Limb (tissue), 2 donors: ENCODE measurements around the gene TNS3.
A peak's percentile ranks its signal among the peaks of the same experiment; 100 is the strongest.

ENCODE experiments used
- DNase-seq, 2 donors: peaks; one replicate each; pipeline ENCODE4 v3.0.0-alpha.2; 2016; ENCODE audit errors: extremely low spot score in 2 of 2

Gene TNS3

DNA sequence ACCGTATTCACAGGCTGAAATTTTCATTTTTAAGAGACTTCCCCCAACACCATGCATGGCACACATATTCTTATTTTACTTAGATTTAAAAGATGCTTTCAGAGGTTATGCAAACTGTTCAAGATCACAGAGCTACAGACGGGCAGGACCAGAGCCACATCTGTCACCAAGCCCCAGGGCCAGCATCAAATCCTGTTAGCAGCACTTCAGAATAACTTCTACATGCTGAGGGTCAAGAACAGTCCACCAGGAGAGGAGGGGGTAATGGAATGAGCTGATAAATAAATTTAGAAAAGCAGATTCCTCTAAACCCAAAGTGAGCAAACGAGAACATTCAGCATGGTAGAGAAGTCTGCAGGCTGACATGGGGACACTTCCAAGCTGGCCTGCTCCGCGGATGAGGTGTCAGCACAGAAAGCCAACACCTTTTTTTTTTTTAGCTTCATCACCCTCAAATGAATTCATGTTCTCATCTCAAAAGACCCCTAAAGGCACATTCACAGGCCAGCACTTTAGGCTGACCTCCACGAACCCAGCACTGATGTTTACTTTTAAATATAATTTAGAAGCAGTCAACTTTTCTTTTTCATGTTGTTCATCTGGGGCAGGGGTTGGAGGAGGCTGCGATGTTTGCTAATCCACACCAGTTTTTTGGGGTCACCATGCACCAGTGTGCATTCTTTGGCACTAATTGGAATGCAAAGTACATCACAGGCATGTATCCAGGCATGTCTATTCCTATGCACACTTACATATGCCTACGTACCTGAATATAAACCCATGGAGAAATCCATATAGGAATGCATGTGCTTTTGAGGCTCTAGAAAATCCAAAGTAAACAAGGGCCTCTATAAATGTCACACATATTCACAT is 249.0 kb downstream of the TNS3 start:
- DNase-seq, result no peak

DNA sequence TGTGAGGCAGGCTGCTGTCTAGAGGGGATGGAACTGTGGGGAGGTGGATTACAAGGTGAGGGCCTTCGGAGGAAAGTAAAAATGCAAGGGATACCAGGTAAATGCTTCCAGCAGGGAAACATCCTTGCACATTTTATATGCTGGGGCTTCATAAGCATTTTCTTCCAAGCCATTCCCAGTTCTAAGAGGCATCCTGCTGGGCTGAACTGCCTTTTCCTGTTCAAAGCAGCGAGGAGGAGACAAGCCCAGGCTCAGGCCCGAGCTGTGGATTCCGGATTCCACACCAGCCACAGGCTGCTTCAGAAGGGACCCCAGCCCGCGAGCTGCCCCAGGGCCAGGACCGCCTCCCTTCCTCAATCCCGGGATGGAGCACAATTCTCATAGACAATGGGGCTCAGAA is 249.7 kb downstream of the TNS3 start:
- no peak for DNase-seq

DNA sequence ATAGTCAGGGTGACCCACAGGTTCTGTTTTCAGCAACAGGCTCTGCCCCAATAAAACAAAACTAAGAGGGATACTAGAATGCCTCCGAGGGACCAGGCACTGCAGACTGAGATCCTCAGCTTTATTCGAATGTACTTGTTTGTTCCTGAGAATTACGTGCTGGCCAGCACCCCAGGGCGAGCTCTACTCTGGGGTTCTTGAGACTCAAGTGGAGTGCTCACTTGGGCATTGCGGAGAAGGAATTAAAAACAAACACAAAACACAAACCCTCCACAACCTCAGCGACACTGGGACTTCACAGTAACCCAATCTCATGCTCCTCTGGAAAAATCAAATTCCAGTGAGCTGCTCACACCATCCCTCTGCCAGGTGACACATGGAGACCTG is 250.7 kb downstream of the TNS3 start:
- no peak for DNase-seq

DNA sequence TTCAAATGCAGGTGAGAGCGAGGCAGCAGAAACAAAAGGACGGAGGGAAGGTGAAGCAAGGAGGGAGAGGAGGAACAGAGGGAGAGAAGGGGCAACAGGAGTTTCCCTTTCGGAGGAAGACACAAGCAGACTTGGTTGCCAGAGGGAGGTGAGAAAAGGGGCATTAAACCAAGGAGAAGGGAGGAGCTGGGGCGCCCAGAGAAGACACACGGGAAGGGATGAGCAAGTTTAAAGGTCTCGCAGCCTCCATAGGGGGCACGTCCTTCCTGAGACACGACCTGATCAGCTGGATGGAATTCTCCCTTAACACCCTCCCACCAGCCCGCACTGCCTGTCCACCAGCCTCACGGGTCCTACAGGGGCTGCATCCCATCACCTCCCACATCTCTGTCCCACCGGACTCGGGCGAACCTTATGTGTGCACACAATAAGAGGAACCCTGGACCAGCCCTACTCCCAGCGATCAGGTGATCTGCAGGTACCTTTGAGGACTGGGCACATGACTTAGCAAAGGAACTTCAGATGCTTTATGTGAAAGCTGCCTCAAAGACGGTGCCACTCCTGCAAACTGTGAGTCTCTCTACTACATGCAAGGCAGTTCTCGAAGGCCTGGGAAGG is 251.2 kb downstream of the TNS3 start:
- DNase-seq, result no peak

DNA sequence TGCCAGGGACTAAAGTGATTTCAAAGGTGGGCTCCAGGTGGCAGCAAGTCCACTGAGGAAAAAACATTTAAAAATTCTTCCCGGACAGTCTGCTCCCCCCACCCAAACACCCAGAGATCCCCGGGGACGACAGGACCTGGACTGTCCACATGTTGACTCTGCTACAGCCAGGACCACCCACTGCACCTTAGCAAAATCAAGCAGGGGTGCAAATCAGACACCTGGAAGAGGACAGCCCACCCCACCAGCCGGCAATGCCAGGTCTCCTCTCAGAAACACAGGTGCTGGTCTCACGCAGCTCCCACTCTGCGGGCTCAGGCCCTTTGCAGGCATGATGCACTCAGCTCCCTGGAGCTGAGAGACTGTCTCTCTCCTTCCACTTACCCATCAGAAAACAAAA is 251.9 kb downstream of the TNS3 start:
- no peak for DNase-seq

DNA sequence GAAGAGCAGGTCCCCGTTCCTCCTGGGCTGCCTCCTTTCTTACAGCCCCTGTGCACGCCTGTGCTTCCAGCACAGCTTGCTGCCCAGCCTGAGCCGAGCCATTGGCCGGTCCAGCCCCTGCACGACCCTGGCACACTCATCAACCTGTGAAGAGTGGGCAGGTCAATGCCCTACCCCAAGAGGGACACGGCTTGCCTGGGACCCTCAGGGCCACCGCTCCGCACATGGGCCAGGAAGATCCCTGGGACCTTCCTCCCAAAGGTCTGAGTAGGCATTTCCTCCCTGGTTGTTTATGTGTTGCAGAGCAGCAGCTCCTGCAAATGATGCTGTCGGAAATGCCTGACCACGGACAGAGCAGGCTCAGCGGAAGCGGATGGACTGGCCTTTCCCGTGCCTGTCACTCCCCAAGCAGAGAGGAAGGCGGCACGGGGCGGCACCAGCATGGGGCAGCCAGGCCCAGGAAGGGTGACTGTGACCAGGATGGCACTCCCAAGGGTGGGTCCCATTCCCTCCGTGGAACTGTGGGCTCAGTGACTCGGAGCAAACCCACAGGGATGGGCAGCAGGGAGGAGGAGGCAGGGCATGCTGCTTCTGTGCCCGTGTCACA is 252.5 kb downstream of the TNS3 start:
- no peak for DNase-seq

DNA sequence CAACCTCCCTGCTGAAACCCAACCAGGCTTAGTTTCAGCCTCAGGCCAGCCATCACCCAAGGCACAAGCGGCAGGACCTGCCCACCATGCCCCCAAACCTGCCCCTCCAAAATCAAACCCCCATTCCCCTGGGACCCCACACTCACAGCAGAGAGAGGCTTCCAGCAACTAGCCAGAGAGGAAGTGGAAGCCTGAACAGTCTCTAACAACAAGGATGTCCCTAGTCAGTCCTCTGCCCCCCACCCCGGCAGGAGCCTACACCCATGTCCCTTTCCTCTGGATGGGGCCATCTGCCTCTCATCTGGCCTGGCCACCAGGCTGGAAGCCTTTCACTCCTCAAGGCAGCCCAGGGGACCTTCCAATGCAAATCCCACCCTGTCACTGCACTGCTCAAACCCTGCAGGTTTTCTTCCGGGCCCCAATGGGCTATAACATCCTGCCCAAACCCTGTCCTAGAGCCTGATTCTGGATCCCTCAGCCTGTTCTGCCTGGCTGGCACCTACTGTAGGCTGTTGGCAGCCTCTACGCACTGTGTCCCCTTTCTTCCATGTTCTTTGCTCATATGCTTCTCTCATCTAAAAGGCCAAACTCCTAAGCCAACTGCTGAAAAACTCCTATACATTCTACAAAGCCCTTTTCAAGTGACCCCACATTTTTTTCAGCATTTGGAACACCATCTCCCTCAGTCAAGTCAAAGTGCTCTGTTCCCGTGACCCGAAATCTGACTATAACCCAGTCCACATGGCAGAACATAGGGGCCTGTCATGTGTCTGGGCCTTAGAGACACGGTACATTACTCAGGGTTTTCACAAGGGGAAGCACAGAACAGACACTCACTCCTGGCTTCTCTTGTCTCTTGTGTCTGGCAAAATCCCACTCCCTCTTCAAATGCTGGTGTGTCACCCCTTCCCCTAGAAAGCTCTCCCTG is 253.3 kb downstream of the TNS3 start:
- no peak for DNase-seq

DNA sequence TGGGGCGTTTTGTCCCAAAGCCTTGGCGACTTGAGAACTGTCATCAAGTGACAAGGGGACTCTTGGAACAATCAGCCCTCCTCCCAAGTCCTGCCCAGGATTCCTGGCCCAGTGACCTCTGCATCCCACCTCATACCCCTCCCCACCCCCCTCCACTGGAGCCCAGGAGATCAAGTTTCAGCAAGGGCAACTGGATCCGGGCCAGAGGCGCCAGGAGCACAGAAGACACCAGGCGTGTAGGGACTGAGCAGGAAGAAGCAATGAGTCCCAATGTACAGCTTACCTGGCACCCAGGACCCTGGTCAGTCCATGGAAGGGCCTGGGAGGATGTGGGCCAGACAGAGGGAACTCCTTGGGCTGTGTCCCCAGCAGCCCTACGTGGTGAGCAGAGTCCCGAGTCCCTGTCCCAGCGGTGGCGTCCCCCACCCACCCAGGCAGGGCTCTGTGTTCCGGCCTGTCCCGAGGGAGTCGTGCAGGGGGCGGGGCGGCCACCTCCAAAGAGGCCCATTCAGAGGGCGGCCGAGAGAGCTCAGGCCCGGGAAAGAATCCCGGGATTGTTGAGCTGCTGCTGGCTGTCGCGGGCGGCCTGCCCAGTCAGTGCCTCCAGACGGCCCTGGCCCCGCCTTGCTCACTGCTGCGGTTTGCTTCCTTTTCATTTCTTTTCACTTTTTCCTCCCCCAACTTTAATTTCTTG is 254.1 kb downstream of the TNS3 start:
- peak; percentile 92 to 93 for DNase-seq

DNA sequence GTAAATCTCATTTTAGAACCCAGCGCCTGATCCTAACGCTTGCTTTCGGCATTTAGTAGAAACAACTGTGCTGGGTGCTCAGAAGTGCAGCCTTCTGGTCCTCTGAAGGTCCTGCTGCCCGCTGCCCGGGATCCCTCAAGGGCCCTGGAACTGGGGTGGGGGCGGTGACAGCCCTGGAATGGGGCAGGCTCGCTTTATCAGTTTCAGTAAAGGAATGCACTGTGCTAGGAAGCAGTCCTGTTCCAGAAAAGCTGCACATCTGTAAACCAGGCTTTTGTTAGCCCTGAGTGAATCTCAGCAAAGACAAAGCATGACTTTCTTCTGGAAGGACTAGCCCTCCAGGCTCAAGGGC is 254.6 kb downstream of the TNS3 start:
- DNase-seq, result no peak

DNA sequence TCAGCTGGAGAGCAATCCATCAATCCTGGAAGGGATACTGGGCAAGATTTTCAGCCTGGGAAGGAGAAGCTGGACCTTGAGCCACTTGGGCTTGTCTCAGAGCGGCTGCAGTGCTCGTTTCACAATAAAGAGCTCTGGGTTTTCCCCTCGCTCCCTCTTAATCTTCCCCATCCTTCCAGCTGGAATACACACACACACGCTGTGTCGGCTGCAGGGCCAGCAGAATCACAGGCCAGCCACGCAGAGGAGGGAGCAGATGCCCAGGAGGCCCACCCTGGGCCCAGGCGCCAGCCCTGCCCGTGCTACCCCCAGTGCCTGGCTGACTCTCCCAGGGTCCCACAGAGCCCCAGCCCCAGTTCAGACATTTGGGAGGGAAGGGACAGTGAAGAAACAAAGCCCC is 255.1 kb downstream of the TNS3 start:
- peak; percentile 45 to 69 for DNase-seq

DNA sequence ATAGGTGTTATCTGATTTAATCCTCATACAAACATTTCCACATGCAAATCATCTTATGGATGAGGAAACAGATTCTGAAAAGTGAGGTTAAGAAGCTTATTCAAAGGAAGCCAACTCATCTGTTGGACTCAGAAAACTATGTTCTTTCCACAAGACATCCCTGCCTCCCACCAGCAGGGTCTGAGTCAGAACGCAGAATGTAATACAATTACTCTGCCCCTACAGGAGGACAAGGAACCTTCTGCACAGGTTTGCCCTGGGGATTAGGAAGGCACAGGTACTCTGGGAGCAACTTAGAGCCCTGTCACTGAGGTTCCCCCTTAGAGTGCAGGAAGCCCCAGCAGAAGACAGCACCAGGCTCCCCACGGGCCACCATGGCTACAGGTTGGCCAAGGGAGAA is 255.7 kb downstream of the TNS3 start:
- no peak for DNase-seq

DNA sequence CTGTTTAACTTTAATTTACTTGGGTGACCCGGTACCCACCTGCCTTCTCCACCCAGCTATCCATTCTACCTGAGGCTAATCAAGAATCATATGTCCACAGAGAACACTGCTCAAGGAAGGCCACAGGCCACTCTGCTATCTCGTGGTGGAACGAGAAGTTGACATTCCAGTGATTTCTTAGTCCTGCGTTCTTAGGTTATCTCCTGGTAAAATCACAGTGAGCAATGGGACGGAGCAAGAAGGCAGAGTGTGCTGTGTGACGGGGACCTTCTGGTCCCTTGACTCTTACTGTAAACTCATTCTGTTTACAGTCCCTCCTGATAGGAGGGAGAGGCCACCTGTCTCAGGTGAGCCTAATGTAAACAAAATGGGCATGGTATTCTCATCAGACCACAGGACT is 256.6 kb downstream of the TNS3 start:
- no peak for DNase-seq

DNA sequence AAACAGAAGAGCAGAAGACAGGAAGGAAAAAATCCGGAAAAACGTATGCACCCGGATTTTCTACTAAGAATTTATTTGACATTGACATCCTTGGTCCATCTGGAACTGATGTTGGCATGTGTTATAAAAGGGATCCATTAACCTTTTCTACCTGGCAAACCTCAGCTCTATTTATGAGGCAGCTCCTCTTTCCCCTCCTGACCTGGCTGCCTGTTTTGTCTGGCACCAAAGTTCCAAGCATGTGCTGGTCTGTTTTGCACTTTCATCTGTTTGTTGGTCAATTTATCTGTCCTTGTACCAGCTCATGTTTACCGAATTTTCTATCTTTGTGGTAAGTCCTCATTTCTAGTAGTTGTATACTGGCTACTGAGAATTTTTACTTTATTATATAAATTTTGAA is 258.0 kb downstream of the TNS3 start:
- no peak for DNase-seq

DNA sequence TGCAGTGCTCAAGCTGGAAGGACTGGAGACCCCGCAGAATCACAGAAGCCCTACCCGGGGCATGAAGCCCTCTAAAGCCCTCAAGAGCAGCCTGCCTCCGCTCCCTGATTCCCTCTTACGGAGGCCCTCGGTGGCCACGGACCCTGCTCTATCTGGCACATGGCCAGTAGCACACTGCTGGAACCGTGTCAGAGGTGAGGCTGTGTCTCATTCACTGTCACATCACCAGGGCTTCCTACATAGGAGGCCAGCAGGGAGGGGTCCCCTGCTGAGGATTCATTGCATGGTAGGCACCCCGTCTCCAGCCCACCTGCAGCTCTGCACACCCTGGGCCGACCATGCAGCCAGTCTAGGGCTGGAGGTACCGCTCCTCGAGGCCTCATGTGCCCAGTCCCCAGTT is 259.2 kb downstream of the TNS3 start:
- DNase-seq, result no peak

DNA sequence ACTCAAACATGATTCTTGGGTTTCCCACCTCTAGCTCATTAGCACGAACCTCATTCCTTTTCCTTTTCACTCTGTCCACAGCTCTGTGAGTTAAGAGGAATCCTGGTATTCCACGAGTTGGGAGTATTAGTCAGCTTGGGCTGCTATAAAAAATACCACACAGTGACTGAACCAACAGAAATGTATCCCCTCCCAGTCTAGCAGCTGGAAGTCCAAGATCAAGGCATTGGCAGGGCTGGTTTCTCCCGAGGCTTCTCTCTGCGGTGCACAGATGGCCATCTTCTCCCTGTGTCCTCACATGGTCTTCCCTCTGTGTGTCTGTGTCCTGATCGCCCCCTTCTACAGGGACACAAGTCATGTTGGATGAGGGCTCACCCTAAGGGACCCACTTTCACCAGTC is 261.6 kb downstream of the TNS3 start:
- no peak for DNase-seq

DNA sequence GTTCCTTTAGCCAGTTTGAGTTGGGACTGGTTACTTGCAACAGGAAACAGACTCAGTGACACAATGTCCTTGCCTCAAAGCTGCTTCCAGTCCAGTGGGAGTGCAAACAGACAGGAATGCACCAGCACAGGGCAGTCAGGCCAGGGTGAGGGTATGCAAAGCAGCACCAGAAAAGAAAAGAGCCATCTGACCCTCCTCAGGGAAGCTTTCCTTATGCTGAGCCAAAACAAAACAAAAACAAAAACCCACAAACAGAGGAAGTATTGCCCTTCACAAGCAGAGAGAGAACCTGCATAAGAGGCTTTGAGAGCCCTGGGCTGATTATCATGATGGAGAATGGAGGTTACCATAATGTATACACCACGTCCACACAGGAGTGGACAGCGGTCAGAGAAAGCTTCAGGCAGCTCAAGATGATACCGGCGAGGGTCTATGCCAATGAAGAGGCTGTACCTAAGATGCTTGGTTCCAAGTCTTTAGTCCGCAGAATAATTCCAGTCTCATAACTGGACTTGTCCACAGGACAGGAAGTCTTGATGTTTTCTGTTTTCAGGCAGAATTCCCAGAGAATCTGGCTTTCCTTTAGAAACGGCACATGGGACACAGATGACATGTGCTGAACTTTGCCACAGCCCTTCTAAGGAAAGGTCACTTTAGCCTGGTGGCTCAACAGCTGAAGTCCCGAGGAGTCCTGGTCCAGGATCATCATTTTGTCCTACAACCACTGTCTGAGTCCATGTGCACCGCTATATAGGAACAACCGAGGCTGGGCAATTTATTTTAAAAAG is 263.3 kb downstream of the TNS3 start:
- DNase-seq, result no peak

DNA sequence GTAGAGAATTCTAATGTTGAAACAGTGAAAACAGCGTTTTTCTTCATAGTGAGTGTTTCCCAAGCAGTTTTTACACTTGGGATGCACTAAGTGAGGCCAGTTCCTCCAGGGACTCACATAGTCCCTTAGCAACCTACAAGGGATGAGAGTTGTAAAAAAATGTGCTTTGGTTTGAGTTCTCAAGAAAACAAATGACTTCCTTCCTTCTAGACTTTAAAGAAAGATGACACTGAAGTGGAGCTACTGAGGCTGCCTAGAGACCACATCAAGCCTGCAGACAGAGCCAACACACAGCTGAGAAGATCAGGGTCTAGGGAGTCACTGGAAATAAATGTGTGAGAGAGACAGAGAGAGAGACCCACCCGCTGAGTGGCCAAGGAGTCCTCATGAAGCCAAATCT is 264.4 kb downstream of the TNS3 start:
- DNase-seq, result no peak

DNA sequence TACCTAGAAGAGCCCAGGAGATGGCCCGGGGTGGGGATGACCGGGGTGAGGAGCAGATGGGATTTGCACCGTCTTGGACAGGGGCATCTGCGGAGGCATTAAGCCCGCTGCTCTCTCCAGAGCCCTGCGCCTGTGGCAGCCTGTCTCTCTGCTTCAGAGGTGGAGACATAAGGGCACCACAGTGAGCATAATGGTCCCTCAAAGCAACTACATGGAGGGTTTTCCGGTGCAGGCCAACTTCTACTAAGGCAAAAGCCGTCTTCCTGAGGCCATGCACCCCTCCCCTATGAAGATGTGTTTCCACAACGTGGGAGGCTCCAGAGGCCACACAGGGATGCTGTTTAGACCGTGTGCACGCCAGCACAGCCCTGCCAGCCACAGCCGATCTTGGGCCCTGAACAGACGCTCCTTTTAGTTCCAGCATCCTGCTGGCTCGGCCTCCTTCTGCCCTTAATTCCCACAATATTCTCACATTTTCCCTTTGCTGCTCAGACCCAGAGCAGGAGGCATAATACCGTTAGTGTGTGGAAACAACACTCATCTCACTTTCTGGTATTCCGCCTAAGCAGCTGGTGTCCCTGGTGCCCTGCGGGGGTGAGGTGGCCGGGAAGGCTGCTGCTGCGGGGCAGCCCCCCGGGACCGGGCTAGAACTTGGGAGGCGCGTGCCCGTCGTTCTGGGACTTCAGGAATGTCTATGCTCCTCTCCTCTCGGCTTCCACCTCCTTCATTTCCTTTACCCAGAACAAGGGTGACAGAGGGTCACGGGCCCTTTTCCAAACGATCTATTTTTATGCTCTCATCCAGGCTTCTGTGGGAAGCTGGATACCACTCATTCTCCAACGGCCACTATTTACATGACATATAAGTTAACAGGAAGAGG is 266.9 kb downstream of the TNS3 start:
- peak; percentile 58 to 69 for DNase-seq

DNA sequence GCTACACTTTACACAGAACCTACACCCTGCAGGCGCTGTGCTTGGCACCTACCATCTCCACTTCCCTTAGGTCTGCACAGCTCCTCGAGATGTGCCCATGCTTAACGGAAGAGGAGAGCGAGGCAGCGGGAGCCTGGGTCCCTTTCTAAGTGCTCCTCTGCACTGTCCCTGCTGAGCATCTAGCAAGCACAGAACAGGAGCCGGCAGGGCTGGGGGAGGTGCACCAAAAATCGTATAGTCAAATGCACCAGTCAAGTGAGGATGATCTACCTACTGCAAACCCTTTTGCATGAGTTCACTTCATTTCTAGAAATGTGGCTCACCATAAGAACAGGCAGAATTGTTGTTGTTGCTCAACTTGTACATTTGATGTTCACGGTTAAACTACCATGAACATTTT is 267.7 kb downstream of the TNS3 start:
- DNase-seq, result no peak
